ENCODE measurements around the gene ASCC1. TPM values are rescaled to one million over a fixed set of nuclear protein-coding genes. Genes with fewer than 3 reads are reported as not detected.
"Not testable (repeated sequence)": the region's sequence is repeated elsewhere in the genome, so short reads cannot be mapped to it uniquely, and the experiment has no call there.

The ASCC1 gene
- total and polyA plus RNA-seq, 7 donors, result 15.3 to 53.7 (median 21.5) TPM

- H3K27me3 ChIP-seq, result no peaks in the 10 kb centered on the region
- H3K4me3 ChIP-seq, result no peak overlapping the region
- H3K9me3 ChIP-seq, result no peaks in the 10 kb centered on the region
- H3K36me3 ChIP-seq, result no peaks in the 10 kb centered on the region
- no peak overlapping the region for H3K27ac ChIP-seq
- TF ChIP-seq POLR2AphosphoS5 (IDR thresholded peaks at IDR 0.05) (no peak), POLR2A (IDR thresholded peaks at IDR 0.05) (no peak), CTCF (IDR thresholded peaks at IDR 0.05) (no peak), EP300 (IDR thresholded peaks at IDR 0.05) (no peak)
- DNase-seq, result no peak
- WGBS, 2 donors, result 84 to 91% methylated on average over 6 of the region's 6 CpGs
- intact Hi-C loops (cut with DNase I), result no loop called here
- no peaks in the 10 kb centered on the region for H3K4me1 ChIP-seq
These were observed 70.0 kb downstream of the ASCC1 start for GRCh38 chr10:72146071-72146470.

GRCh38 chr10:72145657-72146056 is 70.4 kb downstream of the ASCC1 start:
- no peak for DNase-seq
- H3K27ac ChIP-seq, result no peak overlapping the region
- H3K27me3 ChIP-seq, result no peaks in the 10 kb centered on the region
- no peak for TF ChIP-seq POLR2AphosphoS5 (IDR thresholded peaks at IDR 0.05)
- TF ChIP-seq EP300 (IDR thresholded peaks at IDR 0.05), result no peak
- no peak for TF ChIP-seq POLR2A (IDR thresholded peaks at IDR 0.05)
- TF ChIP-seq CTCF (IDR thresholded peaks at IDR 0.05), result no peak
- H3K4me1 ChIP-seq, result no peaks in the 10 kb centered on the region
- WGBS, 2 donors, result 77 to 87% methylated on average over 2 of the region's 2 CpGs
- H3K4me3 ChIP-seq, result no peak overlapping the region
- H3K9me3 ChIP-seq, result no peaks in the 10 kb centered on the region
- H3K36me3 ChIP-seq, result no peaks in the 10 kb centered on the region
- intact Hi-C loops (cut with DNase I), result no loop called here

GRCh38 chr10:72140850-72141249 is 75.2 kb downstream of the ASCC1 start:
- intact Hi-C loops (cut with DNase I), result no loop called here
- 88 to 94% methylated on average over 2 of the region's 2 CpGs for WGBS, 2 donors
- Histone ChIP-seq H3K4me3 (no peak overlapping the region), H3K27ac (no peak overlapping the region), H3K9me3 (no peaks in the 10 kb centered on the region), H3K36me3 (peaks cover 0 to 8% (median 3%) of the 10 kb centered on the region in 4 donors), H3K27me3 (no peaks in the 10 kb centered on the region), H3K4me1 (no peaks in the 10 kb centered on the region)
- no peak for DNase-seq
- TF ChIP-seq POLR2AphosphoS5 (IDR thresholded peaks at IDR 0.05) (no peak), CTCF (IDR thresholded peaks at IDR 0.05) (no peak), EP300 (IDR thresholded peaks at IDR 0.05) (no peak), POLR2A (IDR thresholded peaks at IDR 0.05) (no peak)

- no peak for DNase-seq
- TF ChIP-seq POLR2AphosphoS5 (IDR thresholded peaks at IDR 0.05) (no peak), CTCF (IDR thresholded peaks at IDR 0.05) (no peak), EP300 (IDR thresholded peaks at IDR 0.05) (no peak), POLR2A (IDR thresholded peaks at IDR 0.05) (no peak)
- H3K27me3 ChIP-seq, result no peaks in the 10 kb centered on the region
- intact Hi-C loops (cut with DNase I), result no loop called here
- H3K27ac ChIP-seq, result no peak overlapping the region
- no peak overlapping the region for H3K4me3 ChIP-seq
- peaks cover 0 to 13% (median 3%) of the 10 kb centered on the region in 4 donors for H3K36me3 ChIP-seq
- H3K4me1 ChIP-seq, result no peaks in the 10 kb centered on the region
- H3K9me3 ChIP-seq, result no peaks in the 10 kb centered on the region
These were observed 75.9 kb downstream of the ASCC1 start for GRCh38 chr10:72140174-72140573.

GRCh38 chr10:72137583-72137982 is 78.5 kb downstream of the ASCC1 start:
- H3K4me3 ChIP-seq, result no peak overlapping the region
- no peak for TF ChIP-seq EP300 (IDR thresholded peaks at IDR 0.05)
- no peak for TF ChIP-seq CTCF (IDR thresholded peaks at IDR 0.05)
- no peak for TF ChIP-seq POLR2A (IDR thresholded peaks at IDR 0.05)
- TF ChIP-seq POLR2AphosphoS5 (IDR thresholded peaks at IDR 0.05), result no peak
- H3K27me3 ChIP-seq, result no peaks in the 10 kb centered on the region
- H3K27ac ChIP-seq, result no peak overlapping the region
- H3K4me1 ChIP-seq, result no peaks in the 10 kb centered on the region
- intact Hi-C loops (cut with DNase I), result no loop called here
- peaks cover 0 to 14% (median 3%) of the 10 kb centered on the region in 4 donors for H3K36me3 ChIP-seq
- H3K9me3 ChIP-seq, result no peaks in the 10 kb centered on the region
- no peak for DNase-seq
- 98% methylated on average over 7 of the region's 7 CpGs for WGBS, 2 donors

- H3K4me3 ChIP-seq; H3K27me3 ChIP-seq; H3K27ac ChIP-seq; intact Hi-C loops (cut with DNase I); H3K9me3 ChIP-seq; DNase-seq; H3K4me1 ChIP-seq: not testable (repeated sequence)
- peaks cover 0 to 14% (median 3%) of the 10 kb centered on the region in 4 donors for H3K36me3 ChIP-seq
- WGBS, 2 donors, result 95 to 97% methylated on average over 10 of the region's 10 CpGs
These were observed 79.9 kb downstream of the ASCC1 start for GRCh38 chr10:72136225-72136624.

All from sigmoid colon (tissue), 7 donors.